Gastrocnemius medialis (tissue), 4 donors: ENCODE measurements around the gene MCRIP2. TPM values are rescaled to one million over a fixed set of nuclear protein-coding genes. Genes with fewer than 3 reads are reported as not detected.

ENCODE experiments used
- ATAC-seq, 2 donors: fragments of 150-250 bp; one replicate each; pipeline ENCODE4 v1.9.1; 2016
- DNase-seq, 2 donors: peaks; one replicate each; pipeline ENCODE4 v3.0.0-alpha.2; 2019
- H3K27ac ChIP-seq, 4 donors: fragments of 200-600 bp; sonication (generic); 1 replicate in 1 of 4; 2 replicates in 3 of 4; pipeline ENCODE4 v1.5.1; 2016 to 2018; ENCODE audit warnings: mild to moderate bottlenecking in 2 of 4, moderate library complexity in 1 of 4
- H3K27me3 ChIP-seq, 3 donors: fragments of 200-600 bp; sonication (generic) in 2 of 3; 1 replicate in 1 of 3; 2 replicates in 2 of 3; pipeline versions ENCODE4 v1.5.1 to v1.6.0; 2016 to 2019; ENCODE audit warnings: mild to moderate bottlenecking in 1 of 3, moderate library complexity in 1 of 3
- H3K36me3 ChIP-seq, 2 donors: fragments of 200-600 bp; sonication (generic) in 1 of 2; one replicate each; pipeline ENCODE4 v1.5.1; 2017 to 2018
- H3K4me1 ChIP-seq, 2 donors: fragments of 200-600 bp; sonication (generic) in 1 of 2; one replicate each; pipeline ENCODE4 v1.5.1; 2016 to 2017; ENCODE audit warnings: mild to moderate bottlenecking in 2 of 2
- H3K4me3 ChIP-seq, 4 donors: fragments of 200-600 bp; sonication (generic) in 3 of 4; 1 replicate in 1 of 4; 2 replicates in 3 of 4; pipeline ENCODE4 v1.5.1; 2016 to 2019; ENCODE audit warnings: mild to moderate bottlenecking in 2 of 4
- H3K9me3 ChIP-seq, 3 donors: fragments of 200-600 bp; sonication (generic) in 2 of 3; 1 replicate in 1 of 3; 2 replicates in 2 of 3; pipeline ENCODE4 v1.5.1; 2016 to 2019
- CTCF ChIP-seq, 5 experiments: fragments of 450-650 bp in 3 of 5; fragments of 200-600 bp in 2 of 5; sonication (generic) in 2 of 5; IDR thresholded peaks in 4 of 5; conservative IDR thresholded peaks in 1 of 5; 1 replicate in 4 of 5; 2 replicates in 1 of 5; pipeline ENCODE4 v1.5.1; 2016 to 2019; ENCODE audit warnings: antibody characterized with exemption in 5 of 5, mild to moderate bottlenecking in 3 of 5, moderate library complexity in 3 of 5
- POLR2A ChIP-seq, 2 donors: fragments of 450-650 bp; IDR thresholded peaks; one replicate each; pipeline ENCODE4 v1.6.1; 2017; ENCODE audit warnings: antibody characterized with exemption in 2 of 2, mild to moderate bottlenecking in 2 of 2, moderate library complexity in 2 of 2
- in situ Hi-C, 4 donors: fragments of 200-750 bp; cut with MboI; loops; one replicate each; pipeline versions ENCODE4 v1.15.0 to v1.8.0; 2017; ENCODE audit warnings: low sequenced_read_pairs in 4 of 4
- intact Hi-C: fragments of 100-400 bp; cut with DNase I; formaldehyde crosslinking; loops from one replicate; pipeline ENCODE4 v1.15.1; 2023; ENCODE audit warnings: low total_unique reads
- total RNA-seq, 4 donors: library from RNA; depleted of rRNA; stranded (reverse); fragments of >200 nt; gene quantifications; one replicate each; pipeline versions ENCODE4 v1.1.0 to v1.2.3, GENCODE V29; 2016

The MCRIP2 gene
- total RNA-seq, 4 donors from 2014 or later = 59.6 to 155 (median 114) TPM

- DNase-seq = no peak
- H3K27me3 ChIP-seq = no peaks in the 10 kb centered on the region
- H3K27ac ChIP-seq = no peak overlapping the region
- peaks cover 16 to 21% of the 10 kb centered on the region in 2 donors for H3K4me1 ChIP-seq
- H3K36me3 ChIP-seq = no peaks in the 10 kb centered on the region
- intact Hi-C loops (no loop called here), in situ Hi-C loops (no loop called here)
- H3K4me3 ChIP-seq = no peak overlapping the region
- no peak for ATAC-seq
- H3K9me3 ChIP-seq = no peaks in the 10 kb centered on the region
- no peak for TF ChIP-seq CTCF (IDR thresholded peaks at IDR 0.05 in 4 of 5, conservative IDR thresholded peaks at IDR 0.05 in 1 of 5)
- TF ChIP-seq POLR2A (IDR thresholded peaks at IDR 0.05) = no peak
Measured at GRCh38 chr16:598823-599739, 42.5 kb upstream of the MCRIP2 start.

- H3K4me3 ChIP-seq = no peak overlapping the region
- H3K27me3 ChIP-seq = no peaks in the 10 kb centered on the region
- in situ Hi-C loops (no loop called here), intact Hi-C loops (no loop called here)
- peaks cover 8 to 11% of the 10 kb centered on the region in 2 donors for H3K4me1 ChIP-seq
- H3K27ac ChIP-seq = no peak overlapping the region
- no peak for ATAC-seq
- H3K36me3 ChIP-seq = no peaks in the 10 kb centered on the region
- no peaks in the 10 kb centered on the region for H3K9me3 ChIP-seq
- TF ChIP-seq CTCF (IDR thresholded peaks at IDR 0.05 in 4 of 5, conservative IDR thresholded peaks at IDR 0.05 in 1 of 5) (no peak), POLR2A (IDR thresholded peaks at IDR 0.05) (no peak)
- DNase-seq = no peak
Measured at GRCh38 chr16:600781-601180, 40.8 kb upstream of the MCRIP2 start.

GRCh38 chr16:603933-604332 lies 37.7 kb upstream of the MCRIP2 start:
- no peak for ATAC-seq
- H3K27ac ChIP-seq = no peak overlapping the region
- H3K4me1 ChIP-seq = peaks cover 0 to 13% of the 10 kb centered on the region in 2 donors
- in situ Hi-C loops (no loop called here), intact Hi-C loops (no loop called here)
- no peaks in the 10 kb centered on the region for H3K27me3 ChIP-seq
- DNase-seq = no peak
- TF ChIP-seq CTCF (IDR thresholded peaks at IDR 0.05 in 4 of 5, conservative IDR thresholded peaks at IDR 0.05 in 1 of 5) = no peak
- TF ChIP-seq POLR2A (IDR thresholded peaks at IDR 0.05) = no peak
- H3K36me3 ChIP-seq = no peaks in the 10 kb centered on the region
- no peaks in the 10 kb centered on the region for H3K9me3 ChIP-seq
- no peak overlapping the region for H3K4me3 ChIP-seq

- TF ChIP-seq CTCF (IDR thresholded peaks at IDR 0.05 in 4 of 5, conservative IDR thresholded peaks at IDR 0.05 in 1 of 5) (no peak), POLR2A (IDR thresholded peaks at IDR 0.05) (no peak)
- H3K27me3 ChIP-seq = no peaks in the 10 kb centered on the region
- no peaks in the 10 kb centered on the region for H3K36me3 ChIP-seq
- H3K4me1 ChIP-seq = peaks cover 11 to 23% of the 10 kb centered on the region in 2 donors
- DNase-seq (no peak), ATAC-seq (no peak)
- H3K4me3 ChIP-seq = no peak overlapping the region
- in situ Hi-C loops (no loop called here), intact Hi-C loops (no loop called here)
- H3K9me3 ChIP-seq = no peaks in the 10 kb centered on the region
- no peak overlapping the region for H3K27ac ChIP-seq
Measured at GRCh38 chr16:606656-607307, 34.8 kb upstream of the MCRIP2 start.
